SU-DHL-6 (cell line): ENCODE results near the gene WWTR1.

ENCODE experiments used
- H2AFZ ChIP-seq: fragments of 200-600 bp; sonication (generic); 2 replicates; pipeline ENCODE4 v1.6.1; 2014; ENCODE audit warnings: low read depth, mild to moderate bottlenecking, moderate library complexity, mixed read lengths, antibody characterized with exemption, low read length; ENCODE audit not compliant: severe bottlenecking
- H3F3A ChIP-seq: fragments of 200-600 bp; shearing (Covaris generic); 2 replicates; pipeline ENCODE4 v1.6.0; 2016; ENCODE audit warnings: antibody characterized with exemption, mild to moderate bottlenecking; ENCODE audit not compliant: insufficient read depth
- H3K27ac ChIP-seq: fragments of 200-600 bp; sonication (generic); 2 replicates; pipeline ENCODE4 v1.5.1; 2016; ENCODE audit warnings: low read depth, mild to moderate bottlenecking, low read length, moderate library complexity, mixed read lengths
- H3K27me3 ChIP-seq: fragments of 200-600 bp; sonication (generic), shearing (Covaris generic); 2 replicates; pipeline ENCODE4 v1.6.0; 2014; ENCODE audit warnings: mild to moderate bottlenecking, low read length
- H3K36me3 ChIP-seq: fragments of 200-600 bp; sonication (generic); 2 replicates; pipeline ENCODE4 v1.6.1; 2014; ENCODE audit warnings: mild to moderate bottlenecking, low read length, mixed read lengths
- H3K4me2 ChIP-seq: fragments of 300-600, 200-600 bp; shearing (Covaris generic), sonication (generic); 2 replicates; pipeline ENCODE4 v1.6.0; 2014; ENCODE audit warnings: low read length, low read depth, mild to moderate bottlenecking; ENCODE audit not compliant: poor library complexity, severe bottlenecking
- H3K4me3 ChIP-seq: fragments of 200-600 bp; sonication (generic); 2 replicates; pipeline ENCODE4 v1.5.1; 2014; ENCODE audit warnings: antibody characterized with exemption, low read length, mild to moderate bottlenecking, mixed read lengths; ENCODE audit not compliant: insufficient read depth, poor library complexity, severe bottlenecking
- H3K79me2 ChIP-seq: fragments of 200-600 bp; sonication (generic); 2 replicates; pipeline ENCODE4 v1.6.1; 2014; ENCODE audit warnings: mild to moderate bottlenecking, low read length, moderate library complexity; ENCODE audit not compliant: insufficient read depth
- H3K9ac ChIP-seq: fragments of 200-600 bp; sonication (generic); 2 replicates; pipeline ENCODE4 v1.7.0; 2014; ENCODE audit warnings: mild to moderate bottlenecking, low read length
- H3K9me2 ChIP-seq: fragments of 200-600 bp; sonication (generic); replicated peaks from 2 replicates; pipeline ENCODE4 v1.6.1; 2014; ENCODE audit warnings: low read length; ENCODE audit not compliant: insufficient read depth
- H3K9me3 ChIP-seq: fragments of 200-600 bp; sonication (generic); 2 replicates; pipeline ENCODE4 v1.6.1; 2014; ENCODE audit warnings: low read length, mixed read lengths; ENCODE audit not compliant: insufficient read depth
- H4K20me1 ChIP-seq: fragments of 200-600 bp; sonication (generic); 2 replicates; pipeline ENCODE4 v1.6.1; 2014; ENCODE audit warnings: low read depth, mild to moderate bottlenecking, antibody characterized with exemption, low read length, moderate library complexity, mixed read lengths
- EZH2phosphoT487 ChIP-seq: fragments of 200-600 bp; sonication (generic), shearing (Covaris generic); conservative IDR thresholded peaks from 2 replicates; pipeline ENCODE4 v1.6.1; 2018; ENCODE audit warnings: mild to moderate bottlenecking, antibody characterized with exemption, low read length, moderate library complexity, mixed read lengths
- TF ChIP-seq, protein P1 (sequence below): fragments of 200-600 bp; sonication (generic); IDR thresholded peaks from one replicate; pipeline ENCODE4 v1.5.1; 2017; ENCODE audit warnings: antibody characterized with exemption, mild to moderate bottlenecking, low read length, moderate library complexity; ENCODE audit not compliant: insufficient read depth, poor library complexity, severe bottlenecking

Gene WWTR1

DNA sequence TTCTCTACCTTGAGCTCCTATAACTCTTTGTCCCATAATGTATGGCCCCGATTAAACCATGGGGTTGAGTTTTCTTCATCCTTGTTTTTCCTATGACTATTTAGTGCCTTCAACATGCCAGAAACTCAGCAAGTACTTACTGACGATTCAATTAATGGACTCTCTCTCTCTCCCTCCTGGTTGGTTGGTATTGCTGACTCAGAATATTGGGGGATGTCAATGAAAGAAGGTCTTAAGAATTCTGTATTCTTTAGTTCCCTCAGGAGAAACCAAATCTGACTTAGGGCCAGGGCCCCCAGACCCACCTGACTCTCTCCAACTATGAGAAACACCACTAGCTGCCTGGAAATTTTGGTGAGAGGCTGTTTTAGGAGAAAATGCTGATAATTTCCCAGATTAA lies 142.6 kb downstream of the WWTR1 start:
- Histone ChIP-seq H3K27ac (no peak overlapping the region), H3K4me3 (no peak overlapping the region), H4K20me1 (no peaks in the 10 kb centered on the region), H3K27me3 (no peaks in the 10 kb centered on the region), H3K4me2 (no peak overlapping the region), H3K9me2 (no peaks in the 10 kb centered on the region), H3K79me2 (no peaks in the 10 kb centered on the region), H2AFZ (no peak overlapping the region), H3K9ac (no peak overlapping the region), H3K9me3 (no peaks in the 10 kb centered on the region), H3K36me3 (no peaks in the 10 kb centered on the region), H3F3A (no peaks in the 10 kb centered on the region)
- TF ChIP-seq, protein P1, sequence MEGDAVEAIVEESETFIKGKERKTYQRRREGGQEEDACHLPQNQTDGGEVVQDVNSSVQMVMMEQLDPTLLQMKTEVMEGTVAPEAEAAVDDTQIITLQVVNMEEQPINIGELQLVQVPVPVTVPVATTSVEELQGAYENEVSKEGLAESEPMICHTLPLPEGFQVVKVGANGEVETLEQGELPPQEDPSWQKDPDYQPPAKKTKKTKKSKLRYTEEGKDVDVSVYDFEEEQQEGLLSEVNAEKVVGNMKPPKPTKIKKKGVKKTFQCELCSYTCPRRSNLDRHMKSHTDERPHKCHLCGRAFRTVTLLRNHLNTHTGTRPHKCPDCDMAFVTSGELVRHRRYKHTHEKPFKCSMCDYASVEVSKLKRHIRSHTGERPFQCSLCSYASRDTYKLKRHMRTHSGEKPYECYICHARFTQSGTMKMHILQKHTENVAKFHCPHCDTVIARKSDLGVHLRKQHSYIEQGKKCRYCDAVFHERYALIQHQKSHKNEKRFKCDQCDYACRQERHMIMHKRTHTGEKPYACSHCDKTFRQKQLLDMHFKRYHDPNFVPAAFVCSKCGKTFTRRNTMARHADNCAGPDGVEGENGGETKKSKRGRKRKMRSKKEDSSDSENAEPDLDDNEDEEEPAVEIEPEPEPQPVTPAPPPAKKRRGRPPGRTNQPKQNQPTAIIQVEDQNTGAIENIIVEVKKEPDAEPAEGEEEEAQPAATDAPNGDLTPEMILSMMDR = no peak
- no peak for TF ChIP-seq EZH2phosphoT487

DNA sequence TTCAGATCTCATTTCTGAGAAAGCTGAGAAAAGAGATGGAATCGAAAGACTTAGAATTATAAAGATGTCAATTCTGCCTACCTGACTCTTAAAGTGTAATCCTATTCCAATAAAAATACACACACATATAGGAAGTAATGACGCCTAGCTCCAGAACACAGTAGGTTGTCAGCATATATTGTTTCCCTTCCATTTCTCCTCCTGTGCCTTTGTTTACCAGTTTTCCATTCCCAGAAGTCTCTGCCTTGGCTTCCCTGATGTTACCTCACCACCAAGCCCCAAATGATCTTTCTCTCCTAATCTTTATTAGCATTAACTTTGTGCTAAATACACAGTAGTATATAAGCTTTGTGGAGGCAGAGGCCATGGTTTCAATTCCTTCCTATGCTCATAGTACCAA lies 143.4 kb downstream of the WWTR1 start:
- no peak overlapping the region for H3K4me2 ChIP-seq
- H3K9ac ChIP-seq = no peak overlapping the region
- no peak overlapping the region for H2AFZ ChIP-seq
- no peaks in the 10 kb centered on the region for H3K79me2 ChIP-seq
- H4K20me1 ChIP-seq = no peaks in the 10 kb centered on the region
- H3K4me3 ChIP-seq = no peak overlapping the region
- H3K27ac ChIP-seq = no peak overlapping the region
- H3K9me2 ChIP-seq = no peaks in the 10 kb centered on the region
- no peaks in the 10 kb centered on the region for H3K9me3 ChIP-seq
- no peak for TF ChIP-seq EZH2phosphoT487
- TF ChIP-seq, protein P1 = no peak
- H3F3A ChIP-seq = no peaks in the 10 kb centered on the region
- no peaks in the 10 kb centered on the region for H3K27me3 ChIP-seq
- no peaks in the 10 kb centered on the region for H3K36me3 ChIP-seq

DNA sequence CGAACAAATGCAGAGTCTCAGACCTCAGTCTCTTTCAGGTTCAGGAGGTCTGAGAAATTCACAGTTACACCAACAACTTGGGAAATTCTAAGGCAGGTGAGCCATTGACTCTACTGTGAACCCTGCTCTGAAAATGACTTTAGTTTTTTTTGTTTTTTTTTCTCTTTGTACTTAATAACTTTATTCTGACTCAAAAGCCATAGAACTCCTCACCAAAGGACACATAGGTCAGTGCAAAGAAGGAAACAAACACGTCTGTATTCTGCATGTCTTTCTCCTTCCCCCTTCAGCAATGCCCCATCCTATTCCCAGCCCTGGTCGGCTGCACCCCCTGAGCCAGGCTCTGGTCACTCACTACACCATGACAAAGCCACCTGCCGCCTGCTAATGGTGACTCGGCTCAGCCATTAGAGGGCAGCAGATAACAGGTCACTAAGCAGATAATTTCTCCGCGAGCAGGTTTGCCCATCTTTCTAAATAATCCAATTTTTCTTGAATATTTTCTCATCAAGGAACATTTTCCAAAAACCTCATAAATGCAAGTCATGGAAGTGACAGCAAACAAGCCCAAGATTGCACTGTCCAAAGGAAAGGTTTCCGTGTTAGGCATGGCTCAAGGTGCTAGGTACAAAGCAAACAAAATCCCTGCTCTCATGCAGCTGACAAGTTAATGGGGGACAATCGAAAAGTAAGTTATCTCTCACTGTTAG lies 145.6 kb downstream of the WWTR1 start:
- H4K20me1 ChIP-seq = no peaks in the 10 kb centered on the region
- no peaks in the 10 kb centered on the region for H3K27me3 ChIP-seq
- H3K9me2 ChIP-seq = no peaks in the 10 kb centered on the region
- TF ChIP-seq EZH2phosphoT487 = no peak
- TF ChIP-seq, protein P1 = peak; percentile 65
- H3K4me2 ChIP-seq = no peak overlapping the region
- H3K4me3 ChIP-seq = no peak overlapping the region
- H3K9ac ChIP-seq = no peak overlapping the region
- no peaks in the 10 kb centered on the region for H3K36me3 ChIP-seq
- no peak overlapping the region for H3K27ac ChIP-seq
- no peaks in the 10 kb centered on the region for H3F3A ChIP-seq
- no peaks in the 10 kb centered on the region for H3K79me2 ChIP-seq
- H2AFZ ChIP-seq = no peak overlapping the region
- H3K9me3 ChIP-seq = no peaks in the 10 kb centered on the region
